Thoracic aorta (tissue), 2 donors: ENCODE measurements around the gene POM121L2. TPM values are rescaled to one million over a fixed set of nuclear protein-coding genes. Genes with fewer than 3 reads are reported as not detected.

Experiments used
- ATAC-seq: fragments of 150-250 bp; one replicate; pipeline ENCODE4 v1.8.0; 2017; ENCODE audit warnings: low read depth; ENCODE audit not compliant: insufficient number of reproducible peaks, low FRiP score
- DNase-seq: peaks from one replicate; pipeline ENCODE4 v3.0.0-alpha.2; 2020; ENCODE audit warnings: low spot score
- H3K27ac ChIP-seq, 2 donors: fragments of 200-600 bp; sonication (generic); 1 replicate in 1 of 2; 2 replicates in 1 of 2; pipeline ENCODE4 v1.5.1; 2016; ENCODE audit warnings: mild to moderate bottlenecking in 2 of 2, moderate library complexity in 2 of 2
- H3K27me3 ChIP-seq: fragments of 200-600 bp; sonication (generic); replicated peaks from 2 replicates; pipeline ENCODE4 v1.6.0; 2016; ENCODE audit warnings: mild to moderate bottlenecking; ENCODE audit not compliant: insufficient read depth
- H3K36me3 ChIP-seq: fragments of 200-600 bp; sonication (generic); one replicate; pipeline ENCODE4 v1.5.1; 2016
- H3K4me1 ChIP-seq, 2 donors: fragments of 200-600 bp; sonication (generic); 1 replicate in 1 of 2; 2 replicates in 1 of 2; pipeline versions ENCODE4 v1.5.1 to v1.6.0; 2016; ENCODE audit warnings: low read depth in 2 of 2, mild to moderate bottlenecking in 1 of 2; ENCODE audit not compliant: control insufficient read depth in 1 of 2
- H3K4me3 ChIP-seq: fragments of 200-600 bp; sonication (generic); 2 replicates; pipeline ENCODE4 v1.5.1; 2016; ENCODE audit warnings: mild to moderate bottlenecking
- H3K9me3 ChIP-seq: fragments of 200-600 bp; sonication (generic); 2 replicates; pipeline ENCODE4 v1.5.1; 2016
- total RNA-seq, 2 donors: library from RNA; depleted of rRNA; stranded (reverse); fragments of >200 nt; gene quantifications; one replicate each; pipeline versions ENCODE4 v1.1.0 to v1.2.3, GENCODE V29; 2016
- TF ChIP-seq, protein P1 (sequence below): fragments of 200-600 bp; sonication (generic); IDR thresholded peaks from one replicate; pipeline ENCODE4 v1.5.1; 2019; ENCODE audit warnings: antibody characterized with exemption

The POM121L2 gene
- total RNA-seq, 2 donors from 2014 or later: not detected

DNA sequence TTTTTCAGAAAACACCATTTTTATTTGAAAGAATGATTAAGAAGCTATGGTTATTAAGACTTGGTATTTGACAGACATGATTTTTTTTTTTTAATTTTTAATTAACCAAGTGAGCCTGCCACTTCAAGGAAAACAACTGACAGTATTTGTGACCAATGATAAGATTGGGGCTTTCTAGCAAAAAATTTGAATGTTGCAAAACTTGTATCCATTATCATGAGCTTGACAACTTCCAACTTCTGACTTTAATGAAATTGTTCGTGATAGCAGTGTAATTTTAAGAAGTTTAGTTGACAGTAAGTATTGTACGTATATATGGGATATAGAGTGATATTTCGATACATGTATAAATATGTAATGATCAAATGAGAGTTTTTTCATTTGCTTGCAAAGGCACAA is 21.6 kb upstream of the POM121L2 start:
- Histone ChIP-seq H3K27ac (no peak overlapping the region), H3K4me1 (no peaks in the 10 kb centered on the region), H3K9me3 (no peaks in the 10 kb centered on the region), H3K4me3 (no peak overlapping the region), H3K36me3 (no peaks in the 10 kb centered on the region), H3K27me3 (no peaks in the 10 kb centered on the region)
- ATAC-seq (no peak), DNase-seq (no peak)
- TF ChIP-seq, protein P1, sequence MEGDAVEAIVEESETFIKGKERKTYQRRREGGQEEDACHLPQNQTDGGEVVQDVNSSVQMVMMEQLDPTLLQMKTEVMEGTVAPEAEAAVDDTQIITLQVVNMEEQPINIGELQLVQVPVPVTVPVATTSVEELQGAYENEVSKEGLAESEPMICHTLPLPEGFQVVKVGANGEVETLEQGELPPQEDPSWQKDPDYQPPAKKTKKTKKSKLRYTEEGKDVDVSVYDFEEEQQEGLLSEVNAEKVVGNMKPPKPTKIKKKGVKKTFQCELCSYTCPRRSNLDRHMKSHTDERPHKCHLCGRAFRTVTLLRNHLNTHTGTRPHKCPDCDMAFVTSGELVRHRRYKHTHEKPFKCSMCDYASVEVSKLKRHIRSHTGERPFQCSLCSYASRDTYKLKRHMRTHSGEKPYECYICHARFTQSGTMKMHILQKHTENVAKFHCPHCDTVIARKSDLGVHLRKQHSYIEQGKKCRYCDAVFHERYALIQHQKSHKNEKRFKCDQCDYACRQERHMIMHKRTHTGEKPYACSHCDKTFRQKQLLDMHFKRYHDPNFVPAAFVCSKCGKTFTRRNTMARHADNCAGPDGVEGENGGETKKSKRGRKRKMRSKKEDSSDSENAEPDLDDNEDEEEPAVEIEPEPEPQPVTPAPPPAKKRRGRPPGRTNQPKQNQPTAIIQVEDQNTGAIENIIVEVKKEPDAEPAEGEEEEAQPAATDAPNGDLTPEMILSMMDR: no peak

DNA sequence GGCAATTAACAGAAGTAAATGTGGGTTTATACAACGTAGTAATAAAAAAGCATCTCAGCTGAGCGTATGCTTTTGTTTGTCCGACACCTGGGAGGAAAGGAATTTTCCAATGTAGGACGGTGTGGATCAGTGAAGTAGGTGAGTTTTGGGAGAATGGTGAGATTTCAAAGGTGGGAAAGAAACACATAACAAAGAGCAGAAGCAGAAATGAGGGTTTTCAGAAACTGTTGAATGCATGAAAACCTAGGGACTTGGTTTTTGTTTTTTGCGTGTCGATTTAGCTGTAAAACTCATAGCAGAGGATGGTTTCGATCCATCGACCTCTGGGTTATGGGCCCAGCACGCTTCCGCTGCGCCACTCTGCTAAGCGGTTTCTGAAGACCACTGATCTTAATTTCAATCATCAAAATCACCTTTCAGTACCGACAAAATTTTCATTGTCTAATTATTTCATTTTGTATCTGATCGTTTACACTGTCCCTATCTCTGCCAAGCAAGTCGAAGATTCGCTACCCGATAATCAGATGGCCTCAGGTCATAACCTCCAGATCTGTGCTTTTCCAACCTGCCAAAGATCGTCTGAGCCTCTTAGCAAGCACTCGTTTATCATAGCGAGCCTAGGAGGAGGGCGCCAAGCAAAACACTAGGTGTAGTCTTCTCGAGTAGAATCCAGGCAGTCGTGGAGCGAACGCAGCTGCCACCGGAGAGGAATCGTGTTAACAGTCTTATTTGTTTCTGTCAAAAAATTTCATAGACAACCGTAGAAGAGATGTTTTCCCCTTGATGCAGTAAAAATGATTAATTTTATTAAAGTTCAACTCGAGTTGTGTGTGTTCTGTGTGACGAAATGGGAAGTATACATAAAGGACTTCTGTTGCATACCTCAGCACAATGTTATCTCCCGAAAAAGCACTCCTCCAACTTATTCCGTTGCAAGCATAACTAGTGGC is 20.9 kb upstream of the POM121L2 start:
- H3K36me3 ChIP-seq: no peaks in the 10 kb centered on the region
- no peaks in the 10 kb centered on the region for H3K27me3 ChIP-seq
- H3K9me3 ChIP-seq: no peaks in the 10 kb centered on the region
- peak overlapping the region; percentile 27 for H3K4me3 ChIP-seq
- DNase-seq: no peak
- H3K27ac ChIP-seq: no peak overlapping the region
- TF ChIP-seq, protein P1: no peak
- no peak for ATAC-seq
- H3K4me1 ChIP-seq: no peaks in the 10 kb centered on the region

DNA sequence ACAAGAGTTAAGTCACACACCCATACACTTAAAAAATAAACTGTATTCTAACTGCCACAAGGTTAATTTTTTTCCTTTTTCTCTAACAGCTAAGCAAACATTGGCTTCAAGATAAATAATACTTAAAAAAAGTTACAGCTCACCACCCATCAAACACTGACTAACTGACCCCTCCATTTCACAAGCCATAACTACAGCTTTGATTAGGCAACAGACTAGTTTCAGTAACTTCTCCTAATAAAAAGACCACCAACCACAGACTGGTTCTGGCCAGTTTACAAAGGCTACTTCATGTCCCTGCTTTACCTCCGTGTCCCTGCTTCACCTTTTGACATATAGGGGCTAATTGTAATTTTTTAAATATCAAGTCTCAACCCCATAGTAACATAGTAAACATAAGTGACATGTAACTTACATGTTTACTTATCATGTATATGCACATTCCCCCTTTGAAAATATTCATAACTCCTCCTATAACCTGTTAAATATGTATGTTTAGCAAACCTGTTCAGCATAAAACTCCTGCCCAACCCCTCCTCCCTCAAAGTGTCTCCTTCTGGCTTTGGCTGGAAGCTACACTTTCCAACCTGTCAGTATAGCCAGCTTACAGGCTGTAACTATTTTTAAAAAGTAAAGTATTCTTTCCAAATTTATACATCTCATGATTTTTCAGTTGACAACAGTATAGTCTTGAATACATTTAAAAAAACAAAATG is 15.1 kb upstream of the POM121L2 start:
- H3K4me3 ChIP-seq: no peak overlapping the region
- H3K36me3 ChIP-seq: no peaks in the 10 kb centered on the region
- TF ChIP-seq, protein P1: no peak
- ATAC-seq: no peak
- no peaks in the 10 kb centered on the region for H3K9me3 ChIP-seq
- no peaks in the 10 kb centered on the region for H3K4me1 ChIP-seq
- no peak for DNase-seq
- H3K27ac ChIP-seq: no peak overlapping the region
- H3K27me3 ChIP-seq: no peaks in the 10 kb centered on the region

DNA sequence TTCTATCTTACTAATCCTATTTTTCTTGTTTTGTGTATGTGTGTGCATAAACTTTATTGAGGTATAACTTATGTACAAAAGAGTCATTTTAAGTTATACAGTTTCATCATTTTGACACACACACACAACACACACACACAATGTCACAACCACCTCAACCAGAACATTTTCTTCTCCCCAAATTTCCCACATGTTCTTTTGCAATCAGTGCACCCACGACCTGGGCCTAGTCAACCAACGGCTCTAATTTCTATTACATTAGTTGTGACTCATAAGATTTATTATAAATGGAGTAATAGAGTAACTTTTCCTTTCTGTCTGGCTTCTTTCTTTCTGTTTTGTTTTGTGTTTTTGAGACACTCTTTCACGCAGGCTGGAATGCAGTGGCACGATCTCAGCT is 9.8 kb upstream of the POM121L2 start:
- no peak for ATAC-seq
- Histone ChIP-seq H3K27ac (no peak overlapping the region), H3K4me1 (no peaks in the 10 kb centered on the region), H3K9me3 (no peaks in the 10 kb centered on the region), H3K4me3 (no peak overlapping the region), H3K27me3 (no peaks in the 10 kb centered on the region), H3K36me3 (no peaks in the 10 kb centered on the region)
- no peak for DNase-seq
- TF ChIP-seq, protein P1: no peak

DNA sequence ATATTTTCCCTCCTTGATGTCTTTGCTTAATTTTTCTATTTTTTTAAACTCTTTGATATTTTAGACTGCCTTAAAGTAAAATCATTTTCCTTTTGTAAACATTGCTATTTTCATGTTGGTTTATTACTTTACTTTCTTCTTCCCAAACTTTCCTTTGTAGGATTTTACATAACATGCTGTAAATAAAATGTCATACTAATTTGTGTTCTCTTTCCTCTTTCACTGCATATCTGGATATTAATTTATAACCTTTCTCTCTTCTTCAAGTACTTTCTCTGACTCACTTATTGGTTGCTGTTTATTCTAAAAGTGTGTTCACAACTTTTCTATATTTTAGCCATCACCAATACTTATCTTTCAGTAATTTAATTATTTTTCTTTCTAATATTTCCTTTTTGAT is 9.3 kb upstream of the POM121L2 start:
- Histone ChIP-seq H3K27ac (no peak overlapping the region), H3K4me3 (no peak overlapping the region), H3K27me3 (no peaks in the 10 kb centered on the region), H3K4me1 (no peaks in the 10 kb centered on the region), H3K36me3 (no peaks in the 10 kb centered on the region), H3K9me3 (no peaks in the 10 kb centered on the region)
- no peak for DNase-seq
- TF ChIP-seq, protein P1: no peak
- ATAC-seq: no peak
